RPMI8226 (cell line): Measurements from ENCODE around the gene RPS15.

Experiments
- DNase-seq: peaks from one replicate; pipeline ENCODE4 v3.0.0-alpha.2; 2015

RPS15 gene

GRCh38 chr19:1420590-1420989 lies 17.6 kb upstream of the RPS15 start:
- no peak for DNase-seq

GRCh38 chr19:1421218-1421957 lies 16.8 kb upstream of the RPS15 start:
- no peak for DNase-seq

DNA sequence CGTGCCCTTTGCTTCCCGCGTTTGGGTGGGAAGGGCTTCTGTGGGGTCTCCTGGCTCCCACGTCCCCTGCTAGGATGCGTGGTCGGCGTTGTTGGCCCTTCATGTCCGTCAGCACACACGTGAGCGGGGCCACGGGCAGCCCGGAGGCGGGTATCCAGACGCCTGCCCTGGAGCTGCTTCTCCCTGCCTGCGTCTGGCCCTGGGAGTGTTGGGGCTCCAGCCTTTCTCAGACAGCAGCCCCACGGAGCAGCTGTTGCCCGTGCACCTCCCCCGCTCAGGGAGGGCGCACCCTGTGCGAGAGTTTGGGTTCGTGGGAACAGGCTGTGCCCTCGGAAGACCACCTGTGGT lies 16.3 kb upstream of the RPS15 start:
- DNase-seq, result no peak

- DNase-seq, result no peak
Measured at GRCh38 chr19:1422360-1422759, 15.8 kb upstream of the RPS15 start.

GRCh38 chr19:1422943-1423342 lies 15.3 kb upstream of the RPS15 start:
- no peak for DNase-seq

- DNase-seq, result no peak
Measured at GRCh38 chr19:1423436-1424191, 14.6 kb upstream of the RPS15 start.

- DNase-seq, result no peak
Measured at GRCh38 chr19:1424192-1424955, 13.8 kb upstream of the RPS15 start.

DNA sequence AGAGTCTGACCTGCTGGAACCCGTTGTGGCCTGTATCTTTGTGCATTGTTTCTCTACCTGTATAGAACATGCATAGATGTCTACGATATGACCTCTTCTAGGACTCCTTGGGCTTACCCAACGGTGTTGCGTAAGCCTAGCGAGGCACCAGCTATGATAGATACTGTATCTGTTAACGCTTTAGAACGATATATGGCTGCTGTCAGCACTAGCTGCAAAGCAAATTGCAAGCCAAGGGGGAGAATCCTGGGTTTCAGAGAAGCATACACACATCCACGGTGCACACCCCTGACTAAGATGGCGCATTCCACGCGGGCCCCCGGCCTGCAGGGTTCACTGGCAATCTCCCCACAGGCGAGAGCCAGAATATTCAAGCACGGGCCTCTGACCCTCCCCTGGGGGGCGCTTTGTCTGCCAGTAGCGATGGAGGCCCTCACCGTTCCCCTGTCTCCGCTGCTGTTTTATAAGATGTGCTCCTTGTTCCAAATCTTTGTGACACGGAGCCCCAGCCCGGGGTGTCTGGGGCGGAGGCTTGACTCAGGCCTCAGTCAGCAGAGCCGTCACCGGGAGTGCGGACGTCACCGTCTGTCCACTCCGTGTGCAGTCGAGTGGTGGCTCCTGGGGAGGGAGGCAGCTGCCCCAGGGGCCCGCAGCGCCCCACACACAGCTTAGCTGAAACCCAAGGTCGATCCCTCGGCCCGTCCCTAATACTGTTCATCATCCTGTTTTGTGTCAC lies 12.9 kb upstream of the RPS15 start:
- DNase-seq, result no peak

GRCh38 chr19:1425902-1426301 lies 12.3 kb upstream of the RPS15 start:
- no peak for DNase-seq

- DNase-seq, result no peak
Measured at GRCh38 chr19:1426736-1427135, 11.5 kb upstream of the RPS15 start.

GRCh38 chr19:1427221-1427920 lies 10.8 kb upstream of the RPS15 start:
- no peak for DNase-seq

GRCh38 chr19:1428738-1429391 lies 9.3 kb upstream of the RPS15 start:
- no peak for DNase-seq

DNA sequence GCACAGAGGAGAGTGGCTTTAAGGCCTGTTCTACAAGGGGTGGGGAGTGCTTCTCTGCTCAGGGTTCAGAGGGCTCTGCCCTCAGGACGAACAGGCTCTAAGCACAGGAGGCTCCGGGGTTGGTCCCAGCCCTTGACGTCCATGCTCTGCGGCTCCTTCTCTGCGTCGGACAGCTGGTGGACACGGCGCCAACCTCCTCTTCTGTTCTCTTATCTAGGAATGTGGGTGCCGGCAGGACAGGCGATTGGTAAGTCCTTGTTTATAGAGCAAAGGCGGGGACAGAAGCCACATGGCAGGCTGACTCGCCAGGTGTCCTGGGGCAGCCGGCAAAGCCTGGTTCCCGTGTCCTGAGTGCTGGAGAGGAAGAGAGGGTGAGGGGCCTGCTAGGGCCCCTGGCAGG lies 8.4 kb upstream of the RPS15 start:
- no peak for DNase-seq

DNA sequence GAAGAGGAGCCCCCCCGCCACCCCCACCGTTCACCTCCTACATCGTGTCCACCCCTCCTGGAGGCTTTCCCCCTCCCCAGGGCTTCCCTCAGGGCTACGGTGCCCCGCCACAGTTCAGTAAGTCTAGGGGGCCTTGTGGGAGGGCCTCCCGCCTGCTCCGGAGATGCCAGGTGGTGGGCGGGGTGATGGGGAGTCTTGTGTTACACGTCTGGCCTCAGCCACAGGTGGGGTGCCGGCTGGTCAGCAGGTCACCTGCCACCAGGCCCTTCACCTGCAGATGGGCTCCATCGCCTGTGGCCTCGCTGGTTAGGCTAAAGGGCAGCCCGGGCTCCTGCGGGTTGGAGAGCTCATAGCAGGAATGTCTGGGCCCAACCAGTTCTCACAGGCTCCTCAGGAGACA lies 8.0 kb upstream of the RPS15 start:
- no peak for DNase-seq

GRCh38 chr19:1431759-1432506 lies 6.3 kb upstream of the RPS15 start:
- DNase-seq, result no peak

- DNase-seq, result no peak
Measured at GRCh38 chr19:1432507-1432887, 5.7 kb upstream of the RPS15 start.

DNA sequence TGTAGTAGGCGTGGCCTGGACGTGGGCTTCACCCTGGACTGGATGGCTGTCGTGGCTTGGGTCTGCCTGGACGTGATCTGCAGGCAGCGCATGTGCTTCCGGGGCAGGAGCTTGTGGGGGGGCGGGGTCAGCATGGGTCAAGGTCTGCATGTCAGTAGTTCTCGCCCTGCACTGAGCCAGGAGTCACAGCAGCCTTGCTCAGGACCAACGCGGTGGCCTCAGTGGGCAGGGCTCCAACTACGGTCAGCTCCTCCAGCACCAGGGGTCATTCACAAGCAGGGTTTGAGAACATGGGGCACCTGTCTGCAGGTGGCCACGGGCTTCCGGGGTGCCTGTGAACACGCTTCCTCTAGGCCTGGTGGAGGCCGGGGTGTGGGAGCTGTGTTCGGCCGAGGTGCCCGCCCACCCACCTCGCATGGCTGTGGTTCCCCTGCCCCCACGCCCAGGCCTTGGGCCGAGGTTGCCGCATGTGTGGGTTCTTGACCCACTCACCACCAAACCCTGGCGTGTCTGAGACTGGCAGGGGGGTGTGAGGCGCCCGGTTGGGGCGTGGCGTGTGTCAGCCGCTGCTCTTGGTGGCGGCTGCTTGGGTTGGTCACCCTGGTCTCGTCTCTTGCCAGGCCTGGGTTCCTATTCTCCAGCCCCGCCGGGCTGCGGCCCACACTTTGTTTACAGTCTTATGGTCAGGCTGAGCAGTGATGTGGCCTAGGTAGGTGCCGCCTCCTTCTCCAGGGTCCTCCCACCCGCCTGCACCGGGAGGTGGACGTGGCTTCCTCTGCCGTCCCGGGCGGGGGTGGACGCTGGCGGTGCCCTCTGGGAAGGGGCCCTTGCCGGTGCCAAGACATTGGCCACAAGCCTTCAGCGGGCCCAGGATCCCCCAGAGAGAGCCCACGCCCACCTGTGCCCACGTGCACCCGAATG lies 4.8 kb upstream of the RPS15 start:
- no peak for DNase-seq

GRCh38 chr19:1434040-1434366 lies 4.2 kb upstream of the RPS15 start:
- no peak for DNase-seq

- no peak for DNase-seq
Measured at GRCh38 chr19:1434577-1435060, 3.6 kb upstream of the RPS15 start.

DNA sequence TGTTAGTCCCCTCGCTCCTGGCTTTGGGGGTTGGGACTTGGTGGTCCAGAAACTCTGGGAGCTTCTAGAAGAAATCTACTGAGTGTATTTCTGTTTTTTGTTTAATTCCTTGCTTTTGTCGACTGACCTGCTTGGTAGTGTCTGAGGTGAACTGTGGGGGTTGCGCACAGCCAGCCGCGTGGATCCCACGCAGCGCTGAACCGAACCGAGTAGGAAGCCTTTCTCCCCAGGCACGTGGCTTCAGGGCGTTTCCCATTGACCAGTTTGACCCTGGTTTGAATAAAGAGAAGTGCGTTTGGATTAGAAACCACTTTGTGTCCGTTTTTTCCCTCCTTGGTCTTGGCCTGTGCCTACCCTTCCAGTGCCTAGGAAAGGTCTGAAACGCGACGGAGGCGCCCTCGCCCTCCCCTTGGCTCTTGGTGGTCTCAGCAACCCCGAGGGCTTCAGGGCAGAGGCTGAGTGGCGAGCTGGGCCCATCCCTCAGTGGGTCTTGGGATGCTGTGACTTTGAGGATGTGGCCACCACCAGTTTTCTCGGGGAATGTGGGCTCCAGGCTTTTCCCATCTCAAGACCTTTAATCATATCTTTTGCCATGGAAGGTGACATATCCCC lies 2.7 kb upstream of the RPS15 start:
- no peak for DNase-seq
